Measurements from ENCODE around the gene TMC2.
"Not testable (repeated sequence)": the region's sequence is repeated elsewhere in the genome, so short reads cannot be mapped to it uniquely, and the experiment has no call there.

DNA sequence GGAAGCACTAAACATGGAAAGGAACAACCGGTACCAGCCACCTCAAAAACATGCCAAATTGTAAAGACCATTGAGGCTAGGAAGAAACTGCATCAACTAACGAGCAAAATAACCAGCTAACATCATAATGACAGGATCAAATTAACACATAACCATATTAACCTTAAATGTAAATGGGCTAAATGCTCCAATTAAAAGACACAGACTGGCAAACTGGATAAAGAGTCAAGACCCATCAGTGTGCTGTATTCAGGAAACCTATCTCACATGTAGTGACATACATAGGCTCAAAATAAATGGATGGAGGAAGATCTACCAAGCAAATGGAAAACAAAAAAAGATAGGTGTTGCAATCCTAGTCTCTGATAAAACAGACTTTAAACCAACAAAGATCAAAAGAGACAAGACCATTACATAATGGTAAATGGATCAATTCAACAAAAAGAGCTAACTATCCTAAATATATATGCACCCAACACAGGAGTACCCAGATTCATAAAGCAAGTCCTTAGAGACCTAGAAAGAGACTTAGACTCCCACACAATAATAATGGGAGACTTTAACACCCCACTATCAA, 33.5 kb upstream of the TMC2 start:
- not testable (repeated sequence) for TF ChIP-seq PREB (CRISPR knock-in tag; IDR thresholded peaks at IDR 0.05; ENCODE audit: borderline replicate concordance); USF2 (CRISPR knock-in tag; IDR thresholded peaks at IDR 0.05); NR3C1 (CRISPR knock-in tag; conservative IDR thresholded peaks at IDR 0.05; ENCODE audit: low read depth); ZNF671 (CRISPR knock-in tag; IDR thresholded peaks at IDR 0.05); ZNF416 (CRISPR knock-in tag; IDR thresholded peaks at IDR 0.05); JUN (CRISPR knock-in tag; IDR thresholded peaks at IDR 0.05)
- TF ChIP-seq, protein P1, sequence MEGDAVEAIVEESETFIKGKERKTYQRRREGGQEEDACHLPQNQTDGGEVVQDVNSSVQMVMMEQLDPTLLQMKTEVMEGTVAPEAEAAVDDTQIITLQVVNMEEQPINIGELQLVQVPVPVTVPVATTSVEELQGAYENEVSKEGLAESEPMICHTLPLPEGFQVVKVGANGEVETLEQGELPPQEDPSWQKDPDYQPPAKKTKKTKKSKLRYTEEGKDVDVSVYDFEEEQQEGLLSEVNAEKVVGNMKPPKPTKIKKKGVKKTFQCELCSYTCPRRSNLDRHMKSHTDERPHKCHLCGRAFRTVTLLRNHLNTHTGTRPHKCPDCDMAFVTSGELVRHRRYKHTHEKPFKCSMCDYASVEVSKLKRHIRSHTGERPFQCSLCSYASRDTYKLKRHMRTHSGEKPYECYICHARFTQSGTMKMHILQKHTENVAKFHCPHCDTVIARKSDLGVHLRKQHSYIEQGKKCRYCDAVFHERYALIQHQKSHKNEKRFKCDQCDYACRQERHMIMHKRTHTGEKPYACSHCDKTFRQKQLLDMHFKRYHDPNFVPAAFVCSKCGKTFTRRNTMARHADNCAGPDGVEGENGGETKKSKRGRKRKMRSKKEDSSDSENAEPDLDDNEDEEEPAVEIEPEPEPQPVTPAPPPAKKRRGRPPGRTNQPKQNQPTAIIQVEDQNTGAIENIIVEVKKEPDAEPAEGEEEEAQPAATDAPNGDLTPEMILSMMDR (IDR thresholded peaks at IDR 0.05) = not testable (repeated sequence)
- TF ChIP-seq, protein P2, sequence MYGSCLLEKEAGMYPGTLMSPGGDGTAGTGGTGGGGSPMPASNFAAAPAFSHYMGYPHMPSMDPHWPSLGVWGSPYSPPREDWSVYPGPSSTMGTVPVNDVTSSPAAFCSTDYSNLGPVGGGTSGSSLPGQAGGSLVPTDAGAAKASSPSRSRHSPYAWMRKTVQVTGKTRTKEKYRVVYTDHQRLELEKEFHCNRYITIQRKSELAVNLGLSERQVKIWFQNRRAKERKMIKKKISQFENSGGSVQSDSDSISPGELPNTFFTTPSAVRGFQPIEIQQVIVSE (CRISPR knock-in tag; IDR thresholded peaks at IDR 0.05; ENCODE audit: borderline replicate concordance) = not testable (repeated sequence)

Measured in WTC11 (cell line).